Measurements from ENCODE around the gene LIX1L.

Gene LIX1L

GRCh38 chr1:145884675-145885074 lies 73.1 kb downstream of the LIX1L start:
- no peak for TF ChIP-seq CTCF (IDR thresholded peaks at IDR 0.05)
- Histone ChIP-seq H3K79me2 (no peaks in the 10 kb centered on the region), H2AFZ (no peak overlapping the region), H3K27ac (no peak overlapping the region), H3K36me3 (ENCODE audit: control insufficient read depth, insufficient read depth, low read length) (no peaks in the 10 kb centered on the region), H3K4me2 (ENCODE audit: low read length) (no peak overlapping the region), H3K9ac (no peak overlapping the region), H3K9me3 (ENCODE audit: control insufficient read depth, low read length) (no peaks in the 10 kb centered on the region), H3K4me1 (no peaks in the 10 kb centered on the region), H3K27me3 (ENCODE audit: control insufficient read depth, insufficient read depth, low read length) (no peaks in the 10 kb centered on the region), H3K4me3 (ENCODE audit: low read depth, low read length) (no peak overlapping the region)
